Hepatocyte (in vitro differentiated cells): ENCODE data around the gene ZNF407.

Experiments used
- CTCF ChIP-seq: fragments of 200-600 bp; sonication (generic); IDR thresholded peaks from 2 replicates; pipeline ENCODE4 v1.5.1; 2016; ENCODE audit warnings: antibody characterized with exemption, mild to moderate bottlenecking; ENCODE audit not compliant: poor library complexity
- EZH2 ChIP-seq: fragments of 200-600 bp; sonication (generic); IDR thresholded peaks from 2 replicates; pipeline ENCODE4 v1.6.1; 2016; ENCODE audit warnings: antibody characterized with exemption, mild to moderate bottlenecking, borderline replicate concordance
- EZH2phosphoT487 ChIP-seq: fragments of 200-600 bp; sonication (generic); IDR thresholded peaks from one replicate; pipeline ENCODE4 v1.6.1; 2018; ENCODE audit warnings: antibody characterized with exemption, mild to moderate bottlenecking, low read depth, moderate library complexity; ENCODE audit not compliant: unreplicated experiment, severe bottlenecking

- TF ChIP-seq CTCF (no peak), EZH2 (no peak), EZH2phosphoT487 (no peak)
Measured at GRCh38 chr18:74674487-74674886, 76.8 kb downstream of the ZNF407 start.
